Measurements from ENCODE around the gene ACER3.

- TF ChIP-seq, protein P1, sequence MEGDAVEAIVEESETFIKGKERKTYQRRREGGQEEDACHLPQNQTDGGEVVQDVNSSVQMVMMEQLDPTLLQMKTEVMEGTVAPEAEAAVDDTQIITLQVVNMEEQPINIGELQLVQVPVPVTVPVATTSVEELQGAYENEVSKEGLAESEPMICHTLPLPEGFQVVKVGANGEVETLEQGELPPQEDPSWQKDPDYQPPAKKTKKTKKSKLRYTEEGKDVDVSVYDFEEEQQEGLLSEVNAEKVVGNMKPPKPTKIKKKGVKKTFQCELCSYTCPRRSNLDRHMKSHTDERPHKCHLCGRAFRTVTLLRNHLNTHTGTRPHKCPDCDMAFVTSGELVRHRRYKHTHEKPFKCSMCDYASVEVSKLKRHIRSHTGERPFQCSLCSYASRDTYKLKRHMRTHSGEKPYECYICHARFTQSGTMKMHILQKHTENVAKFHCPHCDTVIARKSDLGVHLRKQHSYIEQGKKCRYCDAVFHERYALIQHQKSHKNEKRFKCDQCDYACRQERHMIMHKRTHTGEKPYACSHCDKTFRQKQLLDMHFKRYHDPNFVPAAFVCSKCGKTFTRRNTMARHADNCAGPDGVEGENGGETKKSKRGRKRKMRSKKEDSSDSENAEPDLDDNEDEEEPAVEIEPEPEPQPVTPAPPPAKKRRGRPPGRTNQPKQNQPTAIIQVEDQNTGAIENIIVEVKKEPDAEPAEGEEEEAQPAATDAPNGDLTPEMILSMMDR (IDR thresholded peaks at IDR 0.05) = no peak
- no peak for TF ChIP-seq POLR2AphosphoS5 (IDR thresholded peaks at IDR 0.05)
These were observed 56.0 kb downstream of the ACER3 start for GRCh38 chr11:76916712-76917111.

Data from gastroesophageal sphincter (tissue), 3 donors.